NB4 (cell line): ENCODE data around the gene SOX14.

ENCODE experiments used
- DNase-seq: peaks from one replicate; pipeline ENCODE4 v3.0.0; 2010; ENCODE audit warnings: low read depth
- H3K4me3 ChIP-seq: one replicate; pipeline ENCODE4 v1.5.1; 2011; ENCODE audit warnings: mild to moderate bottlenecking, low read depth, low read length, moderate library complexity
- CTCF ChIP-seq: IDR thresholded peaks from one replicate; pipeline ENCODE4 v1.5.1; 2012; ENCODE audit warnings: low read depth, low read length
- MAX ChIP-seq: IDR thresholded peaks from 2 replicates; pipeline ENCODE4 v1.6.1; 2011; ENCODE audit warnings: low read depth, low read length
- MYC ChIP-seq: IDR thresholded peaks from 2 replicates; pipeline ENCODE4 v1.6.1; 2011; ENCODE audit warnings: low read depth, low read length
- POLR2A ChIP-seq: IDR thresholded peaks from 2 replicates; pipeline ENCODE4 v1.6.1; 2011; ENCODE audit warnings: mild to moderate bottlenecking; ENCODE audit not compliant: insufficient read length; ENCODE audit errors: extremely low read depth

The SOX14 gene

GRCh38 chr3:137809509-137809908, 45.4 kb downstream of the SOX14 start:
- DNase-seq, result no peak
- TF ChIP-seq POLR2A (no peak), MAX (no peak), MYC (no peak), CTCF (no peak)
- H3K4me3 ChIP-seq, result no peak overlapping the region

- TF ChIP-seq POLR2A (no peak), MAX (no peak), CTCF (no peak), MYC (no peak)
- DNase-seq, result no peak
- H3K4me3 ChIP-seq, result no peak overlapping the region
Observed at GRCh38 chr3:137812023-137812422, 47.9 kb downstream of the SOX14 start.

GRCh38 chr3:137815251-137815650, 51.1 kb downstream of the SOX14 start:
- H3K4me3 ChIP-seq, result no peak overlapping the region
- TF ChIP-seq MAX, result no peak
- no peak for TF ChIP-seq MYC
- no peak for TF ChIP-seq POLR2A
- no peak for TF ChIP-seq CTCF
- no peak for DNase-seq
